Neuron (in vitro differentiated cells): ENCODE results near the gene AP1S1.

Experiments used
- H2AFZ ChIP-seq: one replicate; pipeline ENCODE4 v1.6.1; 2013; ENCODE audit warnings: low read depth, mild to moderate bottlenecking, inconsistent platforms, low read length, moderate library complexity
- H3K27me3 ChIP-seq: one replicate; pipeline ENCODE4 v1.6.1; 2013; ENCODE audit warnings: low read length; ENCODE audit not compliant: insufficient read depth
- H3K36me3 ChIP-seq: one replicate; pipeline ENCODE4 v1.6.1; 2013; ENCODE audit warnings: low read length; ENCODE audit not compliant: insufficient read depth
- H3K4me1 ChIP-seq: one replicate; pipeline ENCODE4 v1.6.1; 2013; ENCODE audit warnings: low read length; ENCODE audit not compliant: insufficient read depth
- H3K4me3 ChIP-seq: 2 replicates; pipeline ENCODE4 v1.5.1; 2013; ENCODE audit warnings: mild to moderate bottlenecking, low read length, moderate library complexity
- H3K9me3 ChIP-seq: one replicate; pipeline ENCODE4 v1.6.1; 2013; ENCODE audit warnings: low read length

AP1S1 gene

DNA sequence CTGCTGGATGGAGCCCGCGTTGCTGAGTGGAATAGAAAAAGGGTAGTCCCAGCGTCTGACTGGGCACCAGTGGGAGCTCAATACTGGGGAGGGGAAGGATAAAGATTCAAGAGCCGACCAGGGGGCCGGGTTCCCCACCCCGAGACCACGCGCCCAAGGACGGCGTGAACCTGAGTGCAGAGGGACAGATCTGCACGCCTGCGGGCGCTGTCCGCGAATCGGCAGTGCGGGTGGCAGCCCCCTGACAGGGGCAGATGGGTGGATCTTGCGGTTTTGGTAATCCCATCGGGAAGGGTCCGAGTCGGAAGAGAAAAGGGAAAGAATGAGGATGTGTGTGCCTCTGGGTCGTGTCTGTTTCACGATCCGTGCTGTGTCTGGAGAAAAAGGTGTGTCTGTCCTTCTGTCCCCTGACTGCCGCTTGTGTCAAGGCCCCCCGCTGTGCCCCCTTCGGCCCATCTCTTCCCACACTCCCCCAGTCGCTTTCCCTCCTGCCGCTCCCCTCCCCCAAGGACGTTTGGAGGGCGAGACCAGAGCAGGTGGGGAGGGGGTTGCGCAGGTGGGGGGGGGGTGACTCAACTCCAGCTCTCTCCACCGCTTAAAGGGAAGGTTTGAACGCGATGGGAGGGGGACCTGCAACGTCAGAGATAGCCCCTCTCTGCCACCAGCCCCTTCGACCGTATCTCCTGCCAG, 11.8 kb downstream of the AP1S1 start:
- Histone ChIP-seq H3K4me1 (peaks cover 71% of the 10 kb centered on the region), H3K9me3 (no peaks in the 10 kb centered on the region), H3K27me3 (peaks cover 40% of the 10 kb centered on the region), H3K4me3 (peak overlapping the region; percentile 37), H2AFZ (no peak overlapping the region), H3K36me3 (no peaks in the 10 kb centered on the region)

DNA sequence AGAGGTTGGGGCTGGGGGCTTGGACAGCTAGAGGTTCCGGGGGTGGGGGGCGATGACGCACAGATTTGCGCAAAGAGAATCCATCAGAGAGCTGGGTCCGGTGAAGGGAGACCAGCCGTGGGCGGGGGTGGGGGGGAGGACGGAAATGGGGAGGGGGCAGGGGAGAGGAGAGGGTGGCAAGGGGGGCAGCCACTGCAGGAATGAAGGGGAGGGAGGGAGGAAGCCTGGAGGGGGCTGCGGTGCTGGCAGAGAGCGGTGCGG, 12.3 kb downstream of the AP1S1 start:
- H3K4me3 ChIP-seq = no peak overlapping the region
- no peak overlapping the region for H2AFZ ChIP-seq
- no peaks in the 10 kb centered on the region for H3K36me3 ChIP-seq
- peaks cover 66% of the 10 kb centered on the region for H3K4me1 ChIP-seq
- H3K9me3 ChIP-seq = no peaks in the 10 kb centered on the region
- H3K27me3 ChIP-seq = peaks cover 45% of the 10 kb centered on the region

DNA sequence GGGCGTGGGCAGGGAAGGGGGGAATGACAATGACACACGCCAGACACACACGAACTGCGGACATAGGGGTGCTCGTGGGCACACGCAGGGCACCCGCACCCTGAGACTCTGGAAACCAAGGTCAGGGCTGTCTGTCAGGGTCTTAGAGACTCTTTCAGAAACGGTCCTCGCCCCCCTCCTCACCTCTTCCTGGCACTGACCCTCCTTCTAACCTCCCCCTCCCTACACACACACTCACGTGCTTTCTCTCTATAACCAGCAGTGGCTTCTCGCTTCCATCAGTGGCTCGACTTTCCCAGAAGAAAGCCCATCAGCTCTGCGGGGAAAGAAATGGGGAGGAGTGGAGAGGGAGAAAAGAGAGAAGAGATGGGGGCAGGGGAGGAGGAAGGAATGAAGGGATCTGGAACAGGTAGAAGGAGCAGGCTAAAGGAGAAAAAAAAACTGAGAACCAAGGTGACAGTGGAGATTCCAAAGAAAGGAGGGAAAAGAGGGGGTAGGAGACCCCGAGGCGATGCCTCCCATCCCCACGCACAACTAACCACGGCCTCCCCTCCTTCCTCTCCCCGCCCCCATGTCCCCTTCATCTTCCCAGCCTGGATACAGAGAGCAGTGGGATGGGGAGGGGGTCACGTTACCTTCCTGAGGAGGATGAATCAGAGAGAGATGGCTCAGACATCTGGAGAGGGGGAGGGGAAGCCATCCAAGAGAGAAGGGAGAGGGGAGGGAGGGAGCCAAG, 12.8 kb downstream of the AP1S1 start:
- H3K4me3 ChIP-seq = no peak overlapping the region
- H3K27me3 ChIP-seq = peaks cover 50% of the 10 kb centered on the region
- no peak overlapping the region for H2AFZ ChIP-seq
- H3K4me1 ChIP-seq = peaks cover 68% of the 10 kb centered on the region
- no peaks in the 10 kb centered on the region for H3K36me3 ChIP-seq
- H3K9me3 ChIP-seq = no peaks in the 10 kb centered on the region

DNA sequence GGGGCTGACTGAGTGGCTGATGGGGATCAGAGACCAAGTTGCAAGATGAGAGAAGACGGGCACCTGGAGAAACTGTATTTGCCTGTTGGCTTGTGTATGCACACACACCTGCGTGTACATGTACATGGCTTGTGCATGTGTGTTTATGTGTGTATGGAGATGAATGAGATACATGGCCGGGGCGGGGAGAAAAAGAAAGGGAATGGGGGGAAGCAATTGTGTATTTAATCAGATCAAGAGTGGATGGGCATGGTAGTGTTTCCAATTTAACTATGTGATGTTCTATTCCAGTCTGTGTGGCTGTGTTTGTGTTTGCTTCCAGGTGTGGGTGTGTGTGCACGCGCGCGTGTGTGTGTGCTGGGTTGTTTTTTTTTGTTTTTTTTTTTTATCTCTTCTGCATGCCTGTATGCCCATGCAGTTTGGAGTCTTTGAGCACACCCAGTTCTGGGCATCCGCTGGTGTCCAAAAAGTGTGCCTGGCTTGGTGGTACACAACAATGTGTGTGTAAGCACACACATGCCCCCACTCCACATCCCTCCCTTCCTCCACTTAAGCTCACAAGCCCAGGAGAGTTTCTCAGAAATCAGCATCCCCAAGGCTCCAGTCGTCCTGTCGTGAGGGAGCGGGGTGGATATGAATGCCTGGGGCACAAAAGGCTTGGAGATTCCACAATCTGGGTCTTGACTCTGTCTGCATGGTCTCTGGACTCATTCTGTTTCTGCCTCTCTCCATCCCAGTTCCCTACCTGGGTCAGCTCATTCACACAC, 13.6 kb downstream of the AP1S1 start:
- H3K27me3 ChIP-seq = peaks cover 57% of the 10 kb centered on the region
- H3K9me3 ChIP-seq = no peaks in the 10 kb centered on the region
- no peaks in the 10 kb centered on the region for H3K36me3 ChIP-seq
- no peak overlapping the region for H2AFZ ChIP-seq
- peaks cover 67% of the 10 kb centered on the region for H3K4me1 ChIP-seq
- no peak overlapping the region for H3K4me3 ChIP-seq

DNA sequence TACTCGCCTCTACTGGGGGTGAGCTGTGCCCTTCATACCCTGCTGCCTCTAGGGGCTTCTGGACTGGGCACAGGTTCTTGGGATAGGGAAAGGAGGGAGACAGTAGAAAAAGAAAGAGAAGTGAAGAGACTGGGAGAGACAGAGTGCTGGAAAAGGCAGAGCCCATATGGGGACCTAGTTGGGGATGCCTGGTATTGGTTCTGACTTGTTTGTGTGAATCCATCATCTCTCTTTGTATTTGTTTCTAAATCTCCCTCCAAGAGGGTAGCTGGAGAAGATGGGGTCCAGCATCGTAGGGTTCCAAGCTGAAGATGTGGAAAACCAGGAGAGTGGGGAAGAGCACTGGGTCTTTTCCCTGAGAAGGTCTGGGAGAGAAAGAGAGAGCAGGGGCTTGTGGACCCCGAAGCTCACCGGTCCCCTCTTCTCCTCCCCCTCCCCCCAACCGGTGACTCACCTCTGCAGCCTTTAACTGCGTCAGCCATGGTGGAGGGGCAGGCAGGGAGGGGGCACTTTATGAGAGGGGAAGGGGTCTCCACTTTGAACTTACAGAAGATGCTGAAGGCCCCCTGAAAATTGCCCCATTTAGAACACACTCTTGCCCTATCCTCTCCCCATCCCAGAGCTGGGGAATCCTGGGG, 14.3 kb downstream of the AP1S1 start:
- peaks cover 64% of the 10 kb centered on the region for H3K27me3 ChIP-seq
- H3K4me1 ChIP-seq = peaks cover 67% of the 10 kb centered on the region
- no peak overlapping the region for H3K4me3 ChIP-seq
- no peak overlapping the region for H2AFZ ChIP-seq
- H3K36me3 ChIP-seq = no peaks in the 10 kb centered on the region
- H3K9me3 ChIP-seq = no peaks in the 10 kb centered on the region

DNA sequence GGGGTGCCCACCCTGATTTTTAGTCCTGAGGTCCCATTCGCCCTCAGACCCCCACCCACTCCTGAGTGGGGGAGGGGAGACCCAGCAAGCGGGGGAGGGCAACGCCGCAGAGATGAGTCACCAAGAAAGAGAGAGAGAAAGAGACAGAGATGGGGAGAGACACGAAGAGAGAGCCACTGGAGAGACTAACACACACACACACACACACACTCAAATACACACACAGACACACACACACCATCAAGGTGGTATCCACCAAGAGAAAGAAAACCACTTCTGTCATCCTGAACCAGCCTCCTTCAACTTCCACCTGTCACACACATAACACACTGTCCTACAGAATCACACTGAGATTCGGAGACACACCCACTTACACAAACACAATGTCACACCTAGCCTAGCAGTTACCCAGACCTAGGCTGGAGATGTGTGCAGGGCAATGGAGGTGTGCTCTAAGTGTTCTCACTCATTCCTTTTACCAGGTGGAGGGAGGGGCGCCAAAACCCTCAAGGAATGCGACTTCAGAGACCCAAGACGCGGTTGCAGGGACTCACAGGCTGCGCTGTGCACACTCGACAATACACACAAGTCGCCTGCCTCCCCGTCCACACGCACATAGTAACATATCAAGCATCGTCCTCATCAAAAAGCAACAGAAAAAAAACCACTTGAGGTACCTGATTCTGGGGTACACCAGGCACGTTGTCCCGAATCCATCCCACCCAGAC, 15.0 kb downstream of the AP1S1 start:
- peaks cover 2% of the 10 kb centered on the region for H3K9me3 ChIP-seq
- H3K36me3 ChIP-seq = no peaks in the 10 kb centered on the region
- peaks cover 60% of the 10 kb centered on the region for H3K4me1 ChIP-seq
- no peak overlapping the region for H3K4me3 ChIP-seq
- no peak overlapping the region for H2AFZ ChIP-seq
- peaks cover 71% of the 10 kb centered on the region for H3K27me3 ChIP-seq

DNA sequence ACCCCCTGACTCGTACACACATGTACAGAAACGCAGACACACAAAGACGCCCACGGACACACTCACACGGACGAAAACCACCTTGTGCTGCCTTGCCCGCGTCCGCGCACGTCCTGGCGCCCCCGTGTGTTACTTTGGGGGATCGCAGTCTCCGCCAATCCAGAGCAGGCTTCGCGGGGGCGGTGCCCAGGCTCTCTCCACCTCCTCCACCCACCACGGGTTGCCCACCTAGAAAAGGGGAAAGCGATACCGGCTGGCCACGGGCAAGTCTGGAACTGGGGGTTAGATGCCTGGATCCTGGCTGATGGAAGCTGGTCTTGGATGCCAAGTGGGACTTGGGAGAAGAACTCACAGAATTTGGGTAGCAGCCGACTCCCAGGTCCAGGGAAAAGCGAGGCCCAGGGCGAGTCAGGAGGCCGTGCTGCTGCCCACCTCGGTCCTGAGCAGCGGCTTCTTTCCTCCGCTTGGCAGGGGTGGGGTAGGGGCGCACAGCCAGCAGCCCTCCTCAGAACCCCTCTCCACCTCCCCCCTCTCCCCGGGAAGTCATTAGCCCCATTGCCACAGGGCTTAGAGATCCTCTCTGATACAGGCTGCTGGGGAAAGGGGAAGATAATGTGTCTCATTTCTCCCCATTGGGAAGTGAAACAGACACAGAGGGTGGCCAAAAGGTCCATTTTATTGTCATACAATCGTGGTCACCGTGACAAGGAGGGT, 15.7 kb downstream of the AP1S1 start:
- Histone ChIP-seq H3K27me3 (peaks cover 75% of the 10 kb centered on the region), H3K9me3 (peaks cover 4% of the 10 kb centered on the region), H2AFZ (no peak overlapping the region), H3K4me1 (peaks cover 53% of the 10 kb centered on the region), H3K4me3 (no peak overlapping the region), H3K36me3 (no peaks in the 10 kb centered on the region)

DNA sequence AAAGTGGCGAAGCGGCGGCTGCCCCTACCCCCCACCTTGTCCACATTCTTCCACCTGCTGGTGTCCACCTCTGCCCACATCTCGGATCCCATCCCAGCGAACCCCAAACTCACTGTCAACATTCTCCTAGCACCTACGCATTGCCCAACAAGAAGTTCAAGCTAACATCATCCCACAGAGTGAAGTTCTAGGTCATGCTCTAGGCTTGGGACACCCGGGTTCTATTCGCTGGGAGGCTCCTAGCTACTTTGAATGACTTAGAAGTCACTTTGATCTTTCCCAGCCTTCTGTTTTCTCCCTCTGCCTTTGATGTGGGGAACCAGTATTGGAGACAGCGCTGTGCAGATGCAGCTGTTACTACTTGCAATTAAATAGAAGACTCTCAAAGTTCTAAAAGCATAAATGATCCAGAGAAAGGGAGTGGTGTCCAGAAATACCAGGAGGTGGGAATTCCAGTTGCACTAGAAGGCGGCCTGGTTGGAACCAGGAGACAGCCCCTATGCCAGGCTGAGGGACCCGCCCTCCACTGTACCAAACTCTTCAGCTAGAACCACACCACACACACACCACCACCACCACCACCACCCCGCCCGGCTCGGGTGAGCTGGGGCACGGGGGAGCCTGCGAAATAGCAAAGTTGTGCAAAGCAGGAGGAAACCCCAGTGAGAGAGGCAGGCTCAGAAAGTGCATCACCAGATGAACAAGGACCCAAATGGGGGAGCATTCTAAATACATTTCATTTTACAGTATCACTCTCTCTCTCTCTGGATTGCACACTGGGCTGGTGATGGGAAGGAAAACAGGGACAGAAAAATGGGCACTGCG, 16.6 kb downstream of the AP1S1 start:
- H2AFZ ChIP-seq = no peak overlapping the region
- H3K4me1 ChIP-seq = peaks cover 48% of the 10 kb centered on the region
- no peaks in the 10 kb centered on the region for H3K36me3 ChIP-seq
- peaks cover 75% of the 10 kb centered on the region for H3K27me3 ChIP-seq
- H3K9me3 ChIP-seq = peaks cover 4% of the 10 kb centered on the region
- no peak overlapping the region for H3K4me3 ChIP-seq

DNA sequence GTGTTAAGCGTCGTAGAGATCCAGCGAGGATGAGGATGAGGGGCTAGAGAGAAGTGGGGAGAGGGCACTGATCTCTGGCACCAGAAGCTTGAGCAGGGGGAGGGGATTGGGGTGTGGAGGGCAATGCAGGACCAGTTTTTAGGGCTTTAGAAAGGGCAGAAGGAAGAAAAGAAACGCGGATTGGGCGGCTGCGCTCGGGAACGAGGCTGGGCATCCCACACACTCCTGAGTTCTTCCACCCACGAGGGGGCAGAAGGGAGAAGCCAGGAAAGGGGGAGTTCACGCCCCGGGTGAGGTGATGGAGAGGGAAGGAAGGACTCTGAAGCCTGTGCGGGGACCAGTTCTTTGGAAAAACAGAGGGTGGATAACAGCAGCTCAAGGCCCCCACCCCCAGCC, 17.2 kb downstream of the AP1S1 start:
- H3K9me3 ChIP-seq = peaks cover 4% of the 10 kb centered on the region
- H2AFZ ChIP-seq = no peak overlapping the region
- H3K27me3 ChIP-seq = peaks cover 75% of the 10 kb centered on the region
- no peaks in the 10 kb centered on the region for H3K36me3 ChIP-seq
- peaks cover 42% of the 10 kb centered on the region for H3K4me1 ChIP-seq
- H3K4me3 ChIP-seq = no peak overlapping the region

DNA sequence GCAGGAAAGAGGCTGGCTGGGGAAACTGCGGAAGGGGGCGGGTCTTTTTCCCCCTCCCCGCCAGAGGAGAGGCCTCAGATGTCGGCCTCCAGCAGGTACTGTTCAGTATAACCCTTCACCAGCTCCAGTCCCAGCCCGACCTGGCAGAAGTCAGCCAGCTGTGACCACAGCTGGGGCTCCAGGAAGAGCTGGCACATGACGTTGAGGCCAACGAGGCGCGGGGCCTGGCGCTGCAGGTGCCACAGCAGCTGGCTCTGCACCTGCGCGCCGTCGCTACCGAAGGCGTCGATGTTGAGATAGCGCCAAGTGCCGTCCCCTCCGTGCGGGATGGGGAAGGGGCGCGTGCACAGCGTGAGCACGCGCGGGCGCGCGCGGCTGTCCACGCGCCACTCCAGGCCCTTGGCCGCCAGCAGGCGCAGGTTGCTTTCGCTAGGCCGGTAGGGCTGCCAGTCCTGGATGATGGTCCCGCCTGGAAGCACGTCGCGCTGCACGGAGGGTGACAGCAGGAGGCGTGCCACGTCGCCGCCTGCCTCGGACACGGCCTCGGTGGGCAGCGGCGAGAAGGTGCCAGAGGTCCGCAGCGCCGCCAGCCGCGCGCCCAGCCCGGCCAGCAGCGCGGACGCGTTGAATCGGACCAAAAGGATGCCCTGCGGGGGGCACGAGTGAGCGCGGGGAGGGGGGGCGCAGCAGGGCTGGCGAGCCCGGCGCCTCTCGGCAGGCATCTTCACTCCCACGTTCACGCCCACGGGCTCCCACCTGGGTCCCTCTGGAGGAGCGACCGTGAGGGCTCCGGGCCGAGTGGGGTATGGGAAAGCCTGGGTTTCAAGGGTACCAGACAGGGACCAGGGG, 18.0 kb downstream of the AP1S1 start:
- Histone ChIP-seq H3K36me3 (no peaks in the 10 kb centered on the region), H2AFZ (no peak overlapping the region), H3K27me3 (peaks cover 71% of the 10 kb centered on the region), H3K4me1 (peaks cover 36% of the 10 kb centered on the region), H3K4me3 (no peak overlapping the region), H3K9me3 (peaks cover 4% of the 10 kb centered on the region)
